HFFc6 (cell line): Measurements from ENCODE around the gene RASGRF2. TPM values are rescaled to one million over a fixed set of nuclear protein-coding genes. Genes with fewer than 3 reads are reported as not detected.

Experiments used
- DNase-seq: peaks from one replicate; pipeline ENCODE4 v3.0.0-alpha.2; 2018
- H3K27ac Mint-ChIP-seq: 2 replicates; pipeline ENCODE4 v1.8.0; 2020; ENCODE audit warnings: mild to moderate bottlenecking, mixed read lengths
- H3K27me3 Mint-ChIP-seq: 2 replicates; pipeline ENCODE4 v1.8.0; 2021; ENCODE audit warnings: mild to moderate bottlenecking, moderate library complexity, mixed read lengths; ENCODE audit not compliant: insufficient read depth
- H3K36me3 Mint-ChIP-seq: 2 replicates; pipeline ENCODE4 v1.8.0; 2021; ENCODE audit warnings: low read depth, mixed read lengths
- H3K4me1 Mint-ChIP-seq: 2 replicates; pipeline ENCODE4 v1.8.0; 2020; ENCODE audit warnings: low read depth, mixed read lengths
- H3K4me3 Mint-ChIP-seq: 2 replicates; pipeline ENCODE4 v1.8.0; 2020; ENCODE audit warnings: mild to moderate bottlenecking, moderate library complexity, mixed read lengths
- H3K9me3 Mint-ChIP-seq: 2 replicates; pipeline ENCODE4 v1.8.0; 2020; ENCODE audit warnings: mild to moderate bottlenecking, mixed read lengths
- total RNA-seq, 6 experiments: library from RNA; stranded (reverse); fragmentation: NEBNext Ultra II Directional; extraction: Animal tissue kit (Norgen Biotek cat#: 25700); gene quantifications; 2 replicates in 1 of 6; 3 replicates in 5 of 6; pipeline ENCODE4 v1.2.3, GENCODE V29; 2021
- TF ChIP-seq, protein P1 (sequence below): fragments of 200-600 bp; sonication (generic); IDR thresholded peaks from 2 replicates; pipeline ENCODE4 v1.5.0; 2021; ENCODE audit warnings: antibody characterized with exemption, mild to moderate bottlenecking

RASGRF2 gene
- total RNA-seq, 6 experiments from 2014 or later, result 0.21 to 0.97 (median 0.69) TPM

DNA sequence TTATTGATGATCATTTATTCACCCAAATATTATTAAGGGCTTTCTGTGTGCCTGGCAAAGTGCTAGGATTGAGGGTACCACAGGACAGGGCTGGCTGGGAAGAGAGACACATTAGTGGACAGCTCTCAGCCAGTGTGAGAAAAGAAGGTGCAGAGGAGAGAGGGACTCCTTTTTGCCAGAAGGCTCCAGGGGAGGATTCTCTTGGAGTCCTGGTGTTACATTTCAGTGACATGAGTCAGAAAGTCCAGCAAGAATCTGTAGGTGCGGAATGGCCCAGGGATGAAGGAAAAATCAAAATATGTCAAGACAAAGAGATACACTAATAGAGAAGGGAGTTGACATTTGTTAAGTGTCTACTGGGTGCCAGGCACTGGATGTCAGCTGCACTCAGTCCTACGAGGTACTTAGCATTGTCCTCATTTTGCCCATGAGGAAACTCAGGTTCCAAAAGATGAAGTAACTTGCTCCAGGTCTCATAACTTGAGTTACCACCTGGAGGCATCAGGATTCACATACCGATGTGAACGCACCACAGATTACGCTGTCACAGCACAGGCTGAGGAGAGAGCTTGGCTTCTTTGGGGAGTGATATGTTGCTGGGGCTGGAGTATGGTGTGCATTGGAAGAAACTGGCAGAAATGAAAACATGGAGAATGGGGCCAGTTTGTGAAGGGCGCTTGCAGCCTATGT is 60.5 kb downstream of the RASGRF2 start:
- no peak overlapping the region for H3K27ac Mint-ChIP-seq
- H3K4me3 Mint-ChIP-seq, result no peak overlapping the region
- H3K27me3 Mint-ChIP-seq, result no peaks in the 10 kb centered on the region; the same call in 1 of the 2 replicates
- no peaks in the 10 kb centered on the region for H3K4me1 Mint-ChIP-seq
- no peak for DNase-seq
- H3K36me3 Mint-ChIP-seq, result no peaks in the 10 kb centered on the region
- no peaks in the 10 kb centered on the region for H3K9me3 Mint-ChIP-seq
- TF ChIP-seq, protein P1, sequence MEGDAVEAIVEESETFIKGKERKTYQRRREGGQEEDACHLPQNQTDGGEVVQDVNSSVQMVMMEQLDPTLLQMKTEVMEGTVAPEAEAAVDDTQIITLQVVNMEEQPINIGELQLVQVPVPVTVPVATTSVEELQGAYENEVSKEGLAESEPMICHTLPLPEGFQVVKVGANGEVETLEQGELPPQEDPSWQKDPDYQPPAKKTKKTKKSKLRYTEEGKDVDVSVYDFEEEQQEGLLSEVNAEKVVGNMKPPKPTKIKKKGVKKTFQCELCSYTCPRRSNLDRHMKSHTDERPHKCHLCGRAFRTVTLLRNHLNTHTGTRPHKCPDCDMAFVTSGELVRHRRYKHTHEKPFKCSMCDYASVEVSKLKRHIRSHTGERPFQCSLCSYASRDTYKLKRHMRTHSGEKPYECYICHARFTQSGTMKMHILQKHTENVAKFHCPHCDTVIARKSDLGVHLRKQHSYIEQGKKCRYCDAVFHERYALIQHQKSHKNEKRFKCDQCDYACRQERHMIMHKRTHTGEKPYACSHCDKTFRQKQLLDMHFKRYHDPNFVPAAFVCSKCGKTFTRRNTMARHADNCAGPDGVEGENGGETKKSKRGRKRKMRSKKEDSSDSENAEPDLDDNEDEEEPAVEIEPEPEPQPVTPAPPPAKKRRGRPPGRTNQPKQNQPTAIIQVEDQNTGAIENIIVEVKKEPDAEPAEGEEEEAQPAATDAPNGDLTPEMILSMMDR, result no peak

DNA sequence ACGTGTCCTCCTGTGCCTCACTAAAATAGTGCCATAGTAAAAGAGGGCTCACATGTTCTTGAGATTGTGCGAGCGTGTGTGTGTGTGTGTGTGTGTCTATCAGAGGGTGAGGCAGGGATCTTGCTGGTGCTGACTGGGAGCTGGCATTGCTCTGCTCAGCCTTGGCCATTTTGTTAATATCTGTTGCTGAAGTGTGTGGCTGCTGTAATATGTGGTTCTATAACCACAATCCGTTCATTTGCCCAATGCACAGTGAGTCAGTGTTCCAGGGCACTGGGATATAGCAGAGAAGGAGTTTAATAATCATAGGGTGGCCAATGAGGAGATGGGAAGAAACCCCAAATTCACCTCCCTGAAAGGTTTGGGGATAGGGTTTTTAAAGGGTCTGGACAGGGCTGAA is 61.3 kb downstream of the RASGRF2 start:
- no peak for DNase-seq
- no peak overlapping the region for H3K4me3 Mint-ChIP-seq
- H3K27me3 Mint-ChIP-seq, result peaks cover 1% of the 10 kb centered on the region; the same call in 1 of the 2 replicates
- no peak overlapping the region for H3K27ac Mint-ChIP-seq
- H3K36me3 Mint-ChIP-seq, result no peaks in the 10 kb centered on the region
- H3K4me1 Mint-ChIP-seq, result no peaks in the 10 kb centered on the region
- TF ChIP-seq, protein P1, result no peak
- no peaks in the 10 kb centered on the region for H3K9me3 Mint-ChIP-seq

DNA sequence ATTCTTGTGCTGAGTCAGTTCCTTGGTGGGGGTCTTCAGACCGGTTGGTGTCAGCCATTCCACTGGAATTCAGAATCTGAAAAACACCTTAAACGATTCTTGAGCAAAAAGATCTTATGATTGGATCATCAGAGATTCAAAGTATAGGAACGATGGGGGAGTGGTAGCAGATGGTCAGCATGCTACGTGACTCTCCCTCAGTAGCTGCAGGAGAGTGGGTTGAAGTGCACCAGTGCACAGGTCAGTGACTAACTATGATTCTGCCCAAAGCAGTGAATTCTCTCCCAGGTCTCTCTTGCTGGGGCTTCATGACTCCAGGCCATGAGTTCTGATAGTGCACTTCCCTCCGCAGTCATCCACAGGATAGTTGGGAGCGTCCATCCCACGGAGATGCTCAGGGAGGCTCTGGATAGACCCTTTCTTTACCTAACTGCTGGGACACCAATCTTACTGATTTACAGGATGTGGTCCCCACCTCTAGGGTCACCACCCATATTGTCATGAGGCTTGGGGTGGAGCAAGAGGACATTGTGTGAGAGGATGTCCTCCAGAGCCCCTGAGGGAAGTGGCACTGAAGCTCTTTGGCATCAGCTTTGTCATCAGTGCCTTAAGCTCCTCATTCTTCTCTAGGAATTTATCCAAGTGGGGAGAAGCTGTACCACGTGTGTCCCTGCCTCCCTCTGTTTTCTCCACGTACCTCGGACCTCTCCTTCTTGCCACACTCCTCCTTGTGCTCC is 62.0 kb downstream of the RASGRF2 start:
- TF ChIP-seq, protein P1, result no peak
- H3K36me3 Mint-ChIP-seq, result no peaks in the 10 kb centered on the region
- peaks cover 2% of the 10 kb centered on the region; the same call in 1 of the 2 replicates for H3K27me3 Mint-ChIP-seq
- no peaks in the 10 kb centered on the region for H3K4me1 Mint-ChIP-seq
- H3K4me3 Mint-ChIP-seq, result no peak overlapping the region
- DNase-seq, result no peak
- no peaks in the 10 kb centered on the region for H3K9me3 Mint-ChIP-seq
- H3K27ac Mint-ChIP-seq, result no peak overlapping the region

DNA sequence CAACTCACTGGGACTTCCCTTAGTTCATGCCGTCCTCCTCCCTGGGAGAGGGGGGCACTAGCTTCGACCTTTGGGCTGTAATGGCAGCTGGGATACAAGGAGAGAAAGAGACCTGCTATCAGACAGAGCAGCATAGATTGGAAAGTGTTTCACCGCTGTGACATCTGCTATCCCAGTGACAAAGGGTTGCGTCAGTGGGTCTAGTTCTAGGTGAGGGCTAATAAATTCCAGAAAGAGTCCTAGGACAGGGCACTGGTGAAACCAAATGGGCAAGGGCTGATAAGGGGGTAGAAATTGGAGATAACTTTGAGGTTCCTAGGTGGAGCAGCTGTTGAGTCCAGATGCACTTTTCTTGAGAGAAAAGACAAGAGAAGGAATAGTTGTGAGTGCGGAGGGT is 62.5 kb downstream of the RASGRF2 start:
- TF ChIP-seq, protein P1, result no peak
- H3K4me1 Mint-ChIP-seq, result no peaks in the 10 kb centered on the region
- no peaks in the 10 kb centered on the region for H3K36me3 Mint-ChIP-seq
- DNase-seq, result no peak
- no peak overlapping the region for H3K27ac Mint-ChIP-seq
- no peaks in the 10 kb centered on the region for H3K9me3 Mint-ChIP-seq
- no peak overlapping the region for H3K4me3 Mint-ChIP-seq
- H3K27me3 Mint-ChIP-seq, result peaks cover 2% of the 10 kb centered on the region; the same call in 1 of the 2 replicates

DNA sequence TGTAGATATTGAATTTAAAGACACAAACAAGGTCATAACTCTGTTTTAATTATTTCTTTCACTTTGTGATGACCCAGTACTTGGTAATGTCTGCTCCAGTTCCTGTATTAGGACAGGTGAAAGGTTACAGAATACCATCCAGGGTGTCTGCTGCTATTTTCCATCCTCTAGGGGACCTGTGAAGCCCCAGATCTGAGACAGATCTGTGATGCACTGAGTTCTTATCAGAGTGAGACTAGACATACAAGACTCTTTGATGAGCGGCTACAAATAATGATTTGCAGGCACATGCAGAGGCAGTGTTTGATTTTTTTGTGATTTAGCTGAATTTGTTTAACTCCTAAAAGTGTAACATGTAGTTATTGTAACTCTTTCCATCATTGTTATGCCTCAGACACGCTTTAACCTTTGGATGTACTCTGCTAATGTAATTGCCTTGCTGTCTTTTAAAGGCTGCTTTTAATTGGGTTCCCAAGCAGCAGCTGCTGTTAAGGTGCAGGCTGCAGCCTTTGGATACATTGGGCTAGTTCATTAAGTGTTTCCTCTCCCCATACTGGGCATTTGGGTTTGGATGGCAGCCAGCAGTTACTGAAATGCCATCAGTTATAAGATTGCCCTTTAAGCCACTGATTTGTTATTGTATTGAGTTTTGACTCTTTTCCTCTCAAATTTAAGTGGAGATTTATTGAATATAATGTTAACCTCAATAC is 63.3 kb downstream of the RASGRF2 start:
- H3K27ac Mint-ChIP-seq, result no peak overlapping the region
- no peak overlapping the region for H3K4me3 Mint-ChIP-seq
- H3K27me3 Mint-ChIP-seq, result peaks cover 2% of the 10 kb centered on the region; the same call in 1 of the 2 replicates
- TF ChIP-seq, protein P1, result no peak
- no peaks in the 10 kb centered on the region for H3K36me3 Mint-ChIP-seq
- DNase-seq, result no peak
- H3K9me3 Mint-ChIP-seq, result no peaks in the 10 kb centered on the region
- H3K4me1 Mint-ChIP-seq, result no peaks in the 10 kb centered on the region
